H1 (cell line): ENCODE results near the gene C3orf18. TPM values are rescaled to one million over a fixed set of nuclear protein-coding genes. Genes with fewer than 3 reads are reported as not detected.
A peak's percentile ranks its signal among the peaks of the same experiment; 100 is the strongest.

Source experiments
- CTCF ChIA-PET: fragments of 300-600 bp; sonication (Branson Sonifier 250); formaldehyde crosslinking; loops from one replicate; lab custom pipeline; 2021; ENCODE audit not compliant: partially characterized antibody; lab: Charles Lee
- POLR2A ChIA-PET: fragments of 300-600 bp; sonication (Branson Sonifier 250); formaldehyde crosslinking; loops from one replicate; lab custom pipeline; 2021; ENCODE audit warnings: inconsistent platforms; ENCODE audit not compliant: partially characterized antibody; lab: Charles Lee
- DNase-seq, 2 experiments: peaks; one replicate each; pipeline versions ENCODE4 v3.0.0 to v3.0.0-alpha.2; 2010 to 2022; ENCODE audit warnings: low spot score in 2 of 2, low read depth in 1 of 2, mixed read lengths in 1 of 2
- FAIRE-seq: peaks from 2 replicates; lab custom pipeline; 2011; peaks lifted over from hg19 to GRCh38; lab: Jason Lieb, UNC
- H2AFZ ChIP-seq: 2 replicates; pipeline ENCODE4 v1.8.1; 2012; ENCODE audit warnings: low read length, inconsistent platforms
- H2AK5ac ChIP-seq: 2 replicates; pipeline ENCODE4 v1.6.1; 2013; ENCODE audit warnings: low read depth, low read length
- H2BK120ac ChIP-seq: replicated peaks from 2 replicates; pipeline ENCODE3; 2013; ENCODE audit warnings: low read depth, low read length, inconsistent platforms
- H2BK12ac ChIP-seq: 2 replicates; pipeline ENCODE4 v1.6.1; 2013; ENCODE audit warnings: low read depth, low read length
- H2BK15ac ChIP-seq: 2 replicates; pipeline ENCODE4 v1.6.1; 2013; ENCODE audit warnings: low read length
- H2BK20ac ChIP-seq: 2 replicates; pipeline ENCODE4 v1.6.1; 2013; ENCODE audit warnings: low read length
- H2BK5ac ChIP-seq: 2 replicates; pipeline ENCODE4 v1.6.1; 2013; ENCODE audit warnings: low read depth, low read length
- H3K14ac ChIP-seq: 2 replicates; pipeline ENCODE4 v1.6.1; 2013; ENCODE audit warnings: inconsistent platforms; ENCODE audit not compliant: insufficient read length
- H3K18ac ChIP-seq: 2 replicates; pipeline ENCODE4 v1.6.1; 2013; ENCODE audit warnings: low read length; ENCODE audit errors: extremely low read depth
- H3K23ac ChIP-seq: 2 replicates; pipeline ENCODE4 v1.6.1; 2013; ENCODE audit warnings: inconsistent platforms; ENCODE audit not compliant: insufficient read length
- H3K23me2 ChIP-seq: 2 replicates; pipeline ENCODE4 v1.6.1; 2013; ENCODE audit warnings: low read depth, low read length
- H3K27ac ChIP-seq: 2 replicates; pipeline ENCODE4 v1.6.1; 2011; ENCODE audit warnings: low read depth, low read length, inconsistent platforms
- H3K27me3 ChIP-seq, 4 experiments: replicated peaks in 1 of 4; 1 replicate in 1 of 4; 2 replicates in 3 of 4; pipeline versions ENCODE4 v1.6.1 to v1.8.1; 2011 to 2013; ENCODE audit warnings: low read length in 3 of 4, mild to moderate bottlenecking in 3 of 4, inconsistent platforms in 2 of 4, mixed read lengths in 2 of 4, moderate library complexity in 1 of 4; ENCODE audit not compliant: control insufficient read depth in 3 of 4, insufficient read depth in 3 of 4; ENCODE audit errors: extremely low read depth in 1 of 4
- H3K36me3 ChIP-seq, 4 experiments: 2 replicates each; pipeline versions ENCODE4 v1.6.1 to v1.8.1; 2011 to 2013; ENCODE audit warnings: mild to moderate bottlenecking in 4 of 4, low read length in 3 of 4, moderate library complexity in 2 of 4, control low read depth in 1 of 4, inconsistent platforms in 1 of 4; ENCODE audit not compliant: insufficient read depth in 4 of 4, control insufficient read depth in 2 of 4
- H3K4ac ChIP-seq: replicated peaks from 2 replicates; pipeline ENCODE3; 2013; ENCODE audit warnings: low read length, low read depth, mixed read lengths, inconsistent platforms; ENCODE audit not compliant: insufficient read length
- H3K4me1 ChIP-seq, 4 experiments: replicated peaks in 1 of 4; 1 replicate in 1 of 4; 2 replicates in 3 of 4; pipeline versions ENCODE4 v1.6.1 to v1.8.1; 2011 to 2013; ENCODE audit warnings: low read length in 3 of 4, inconsistent platforms in 2 of 4, mixed read lengths in 1 of 4; ENCODE audit not compliant: insufficient read depth in 4 of 4, control insufficient read depth in 3 of 4
- H3K4me2 ChIP-seq, 2 experiments: 2 replicates each; pipeline versions ENCODE4 v1.6.1 to v1.8.1; 2011 to 2013; ENCODE audit warnings: low read depth in 2 of 2, low read length in 2 of 2, control low read depth in 1 of 2, inconsistent platforms in 1 of 2, mild to moderate bottlenecking in 1 of 2; ENCODE audit not compliant: insufficient read depth in 1 of 2
- H3K4me3 ChIP-seq, 4 experiments: fragments of 200-600, 300-600 bp in 1 of 4; sonication (generic), shearing (Covaris generic), sonication (Bioruptor Twin) in 1 of 4; 2 replicates each; pipeline versions ENCODE4 v1.5.1 to v1.8.1; 2011 to 2016; ENCODE audit warnings: low read length in 4 of 4, low read depth in 3 of 4, control low read depth in 2 of 4, inconsistent platforms in 2 of 4, mild to moderate bottlenecking in 2 of 4, mixed read lengths in 1 of 4, moderate library complexity in 1 of 4; ENCODE audit not compliant: insufficient read depth in 2 of 4; ENCODE audit errors: extremely low read depth in 1 of 4
- H3K56ac ChIP-seq: replicated peaks from 2 replicates; pipeline ENCODE3; 2013; ENCODE audit warnings: low read depth, mild to moderate bottlenecking, mixed read lengths, low read length, inconsistent platforms; ENCODE audit not compliant: insufficient read length
- H3K79me1 ChIP-seq: 2 replicates; pipeline ENCODE4 v1.6.1; 2013; ENCODE audit warnings: low read depth, low read length, control low read depth
- H3K79me2 ChIP-seq, 2 experiments: 2 replicates each; pipeline versions ENCODE4 v1.6.1 to v1.8.1; 2012 to 2013; ENCODE audit warnings: low read length in 2 of 2, mild to moderate bottlenecking in 2 of 2, inconsistent platforms in 1 of 2; ENCODE audit not compliant: insufficient read depth in 2 of 2, control insufficient read depth in 1 of 2
- H3K9ac ChIP-seq, 4 experiments: replicated peaks in 1 of 4; 1 replicate in 1 of 4; 2 replicates in 3 of 4; pipeline versions ENCODE4 v1.6.1 to v1.8.1; 2011 to 2013; ENCODE audit warnings: low read depth in 3 of 4, low read length in 3 of 4, control low read depth in 2 of 4, mild to moderate bottlenecking in 2 of 4, moderate library complexity in 2 of 4, inconsistent platforms in 1 of 4; ENCODE audit errors: extremely low read depth in 1 of 4
- H3K9me3 ChIP-seq, 2 experiments: 2 replicates each; pipeline versions ENCODE4 v1.6.1 to v1.8.1; 2012 to 2013; ENCODE audit warnings: mild to moderate bottlenecking in 2 of 2, moderate library complexity in 2 of 2, control low read depth in 1 of 2, inconsistent platforms in 1 of 2, low read depth in 1 of 2, low read length in 1 of 2, mixed read lengths in 1 of 2; ENCODE audit not compliant: insufficient read depth in 2 of 2
- H4K20me1 ChIP-seq, 2 experiments: replicated peaks in 1 of 2; 2 replicates each; pipeline versions ENCODE3 to v1.8.1; 2011 to 2013; ENCODE audit warnings: inconsistent platforms in 2 of 2, low read length in 2 of 2, mild to moderate bottlenecking in 1 of 2; ENCODE audit not compliant: insufficient read depth in 2 of 2, control insufficient read depth in 1 of 2
- H4K5ac ChIP-seq: 2 replicates; pipeline ENCODE4 v1.6.1; 2013; ENCODE audit warnings: low read length, low read depth, mixed read lengths, inconsistent platforms; ENCODE audit not compliant: insufficient read length
- H4K8ac ChIP-seq: 2 replicates; pipeline ENCODE4 v1.8.0; 2013; ENCODE audit warnings: mild to moderate bottlenecking, moderate library complexity, low read length, inconsistent platforms; ENCODE audit not compliant: insufficient read depth; ENCODE audit errors: extremely low read depth
- H4K91ac ChIP-seq: replicated peaks from 2 replicates; pipeline ENCODE3; 2013; ENCODE audit warnings: low read length, mixed read lengths, inconsistent platforms; ENCODE audit not compliant: insufficient read length
- MAFK ChIP-seq: IDR thresholded peaks from 2 replicates; pipeline ENCODE4 v1.6.1; 2012; ENCODE audit warnings: low read depth, mild to moderate bottlenecking, improper control_type of control experiment, low read length
- SP4 ChIP-seq: IDR thresholded peaks from 2 replicates; pipeline ENCODE4 v1.6.1; 2012; ENCODE audit warnings: low read length, inconsistent platforms
- WGBS, 2 experiments: shearing (Covaris generic) in 1 of 2; methylation state at CpG; one replicate each; pipeline versions ENCODE4 v1.1.6 to v1.1.7; 2013 to 2015; ENCODE audit warnings: low lambda C conversion rate in 2 of 2, mixed read lengths in 2 of 2, inconsistent platforms in 1 of 2, low coverage in 1 of 2, missing lambda C conversion rate in 1 of 2; ENCODE audit not compliant: insufficient replicate concordance in 2 of 2, insufficient coverage in 1 of 2, insufficient read length in 1 of 2; ENCODE audit errors: extremely low coverage in 1 of 2, missing lambda C conversion rate in 1 of 2; 5-methylcytosine and 5-hydroxymethylcytosine counted together
- polyA plus RNA-seq, 7 experiments: library from polyadenylated mRNA; depleted of rRNA in 3 of 7; stranded (reverse) in 5 of 7; unstranded in 2 of 7; fragments of >200 nt in 5 of 7; fragments of 200-250 nt in 2 of 7; gene quantifications; 1 replicate in 5 of 7; 2 replicates in 1 of 7; 4 replicates in 1 of 7; pipeline versions ENCODE4 v1.2.1 to v1.2.3, GENCODE V29; 2011 to 2013; ENCODE audit warnings: missing spikeins in 2 of 7, mixed read lengths in 2 of 7
- total RNA-seq: library from RNA; stranded (reverse); fragmentation: NEBNext Ultra II Directional; extraction: Animal tissue kit (Norgen Biotek cat#: 25700); gene quantifications from 2 replicates; pipeline ENCODE4 v1.2.1, GENCODE V29; 2021

The C3orf18 gene
- total and polyA plus RNA-seq, 2 of the 8 experiments (the other 6 are each of a cell fraction or from before 2014, with no cell fraction given), result 7.5 to 15.0 TPM

- 85% methylated on average over 4 of the region's 4 CpGs; no CpG with 5 or more reads in 1 of the 2 experiments for WGBS, 2 experiments
- TF ChIP-seq MAFK, result peak; percentile 100
- no peak for TF ChIP-seq SP4
- H2BK12ac ChIP-seq, result peak overlapping the region; percentile 98; the same call in 1 of the 2 replicates
- H3K23ac ChIP-seq, result no peak overlapping the region
- H3K4me3 ChIP-seq, result no peak overlapping the region
- no peaks in the 10 kb centered on the region; a peak in 1 of 7 replicates for H3K27me3 ChIP-seq
- H3K36me3 ChIP-seq, result no peaks in the 10 kb centered on the region
- no peaks in the 10 kb centered on the region; the same call in none of the 2 replicates for H3K23me2 ChIP-seq
- no peaks in the 10 kb centered on the region for H3K79me2 ChIP-seq
- ChIA-PET CTCF (interaction anchor here (0.6 to 12.6 kb wide), 18 partner anchors 7 to 147 kb away, joined by 3 to 114 read pairs (median 6); partner anchors contain the start of gene C3orf18), POLR2A (interaction anchor here (1.3 to 1.8 kb wide), 3 partner anchors 16 to 99 kb away, joined by 3 to 4 read pairs (median 3); no protein-coding TSS in a partner anchor)
- no peak overlapping the region for H3K4ac ChIP-seq
- DNase-seq (no peak), FAIRE-seq (no peak)
- no peak overlapping the region for H3K27ac ChIP-seq
- H3K9ac ChIP-seq, result no peak overlapping the region
- H3K79me1 ChIP-seq, result no peaks in the 10 kb centered on the region
- H3K56ac ChIP-seq, result no peak overlapping the region
- H4K5ac ChIP-seq, result no peak overlapping the region
- H2AK5ac ChIP-seq, result 0 out of 2 replicates have a peak overlapping the region, but pooled peaks have one; percentile 92
- H2BK15ac ChIP-seq, result peak overlapping the region; percentile 76; the same call in 1 of the 2 replicates
- H4K91ac ChIP-seq, result no peak overlapping the region
- peak overlapping the region; percentile 91; the same call in 1 of the 2 replicates for H2BK5ac ChIP-seq
- no peak overlapping the region for H3K14ac ChIP-seq
- H3K4me1 ChIP-seq, result peaks cover 0 to 48% (median 38%) of the 10 kb centered on the region in 4 experiments; a peak in 6 of 7 replicates
- no peak overlapping the region for H4K8ac ChIP-seq
- H3K4me2 ChIP-seq, result no peak overlapping the region
- H4K20me1 ChIP-seq, result no peaks in the 10 kb centered on the region
- peak overlapping the region; percentile 97 for H3K18ac ChIP-seq
- no peaks in the 10 kb centered on the region for H3K9me3 ChIP-seq
- no peak overlapping the region for H2AFZ ChIP-seq
- H2BK120ac ChIP-seq, result no peak overlapping the region
- H2BK20ac ChIP-seq, result peak overlapping the region; percentile 97
Observed at GRCh38 chr3:50517721-50518206, 49.8 kb downstream of the C3orf18 start.
